ENCODE measurements around the gene PTPRJ. TPM values are rescaled to one million over a fixed set of nuclear protein-coding genes. Genes with fewer than 3 reads are reported as not detected.

PTPRJ gene
- total RNA-seq, 1 donor: 10.9 TPM

GRCh38 chr11:48122246-48122645, 141.9 kb downstream of the PTPRJ start:
- no peak for DNase-seq (ENCODE audit: insufficient read length, low spot score, missing footprints)
- no peak for TF ChIP-seq CTCF (IDR thresholded peaks at IDR 0.05; ENCODE audit: extremely low read depth, low read depth, low read length)
- H3K27ac ChIP-seq (ENCODE audit: low read depth, low read length): no peak overlapping the region
- H3K4me3 ChIP-seq (ENCODE audit: insufficient read depth, low read length): no peak overlapping the region
- peaks cover 6% of the 10 kb centered on the region for H3K4me1 ChIP-seq (ENCODE audit: insufficient read depth, low read length)
- H3K79me2 ChIP-seq (ENCODE audit: insufficient read depth, low read length): no peaks in the 10 kb centered on the region
- no peak overlapping the region for H2AFZ ChIP-seq (ENCODE audit: low read length)
- H4K20me1 ChIP-seq (ENCODE audit: insufficient read depth, low read length): no peaks in the 10 kb centered on the region
- H3K36me3 ChIP-seq (ENCODE audit: insufficient read depth, low read length): peaks cover 41% of the 10 kb centered on the region
- H3K4me2 ChIP-seq (ENCODE audit: insufficient read depth, low read length): no peak overlapping the region
- no peaks in the 10 kb centered on the region for H3K27me3 ChIP-seq (ENCODE audit: insufficient read depth, low read length)
- H3K9me3 ChIP-seq (ENCODE audit: low read depth, low read length): no peaks in the 10 kb centered on the region

- H3K9me3 ChIP-seq (ENCODE audit: low read depth, low read length): no peaks in the 10 kb centered on the region
- peaks cover 6% of the 10 kb centered on the region for H3K4me1 ChIP-seq (ENCODE audit: insufficient read depth, low read length)
- H3K4me2 ChIP-seq (ENCODE audit: insufficient read depth, low read length): no peak overlapping the region
- no peak overlapping the region for H3K27ac ChIP-seq (ENCODE audit: low read depth, low read length)
- no peak overlapping the region for H3K4me3 ChIP-seq (ENCODE audit: insufficient read depth, low read length)
- H3K36me3 ChIP-seq (ENCODE audit: insufficient read depth, low read length): peaks cover 45% of the 10 kb centered on the region
- H4K20me1 ChIP-seq (ENCODE audit: insufficient read depth, low read length): no peaks in the 10 kb centered on the region
- no peaks in the 10 kb centered on the region for H3K27me3 ChIP-seq (ENCODE audit: insufficient read depth, low read length)
- no peak for DNase-seq (ENCODE audit: insufficient read length, low spot score, missing footprints)
- H3K79me2 ChIP-seq (ENCODE audit: insufficient read depth, low read length): no peaks in the 10 kb centered on the region
- TF ChIP-seq CTCF (IDR thresholded peaks at IDR 0.05; ENCODE audit: extremely low read depth, low read depth, low read length): no peak
- no peak overlapping the region for H2AFZ ChIP-seq (ENCODE audit: low read length)
These were observed 142.3 kb downstream of the PTPRJ start for GRCh38 chr11:48122656-48123055.

GRCh38 chr11:48123254-48123875, 143.0 kb downstream of the PTPRJ start:
- Histone ChIP-seq H3K9me3 (ENCODE audit: low read depth, low read length) (no peaks in the 10 kb centered on the region), H3K4me2 (ENCODE audit: insufficient read depth, low read length) (no peak overlapping the region), H3K4me1 (ENCODE audit: insufficient read depth, low read length) (peaks cover 6% of the 10 kb centered on the region), H3K4me3 (ENCODE audit: insufficient read depth, low read length) (no peak overlapping the region), H2AFZ (ENCODE audit: low read length) (no peak overlapping the region), H3K27ac (ENCODE audit: low read depth, low read length) (no peak overlapping the region), H3K79me2 (ENCODE audit: insufficient read depth, low read length) (no peaks in the 10 kb centered on the region), H4K20me1 (ENCODE audit: insufficient read depth, low read length) (no peaks in the 10 kb centered on the region), H3K36me3 (ENCODE audit: insufficient read depth, low read length) (peaks cover 52% of the 10 kb centered on the region), H3K27me3 (ENCODE audit: insufficient read depth, low read length) (no peaks in the 10 kb centered on the region)
- no peak for DNase-seq (ENCODE audit: insufficient read length, low spot score, missing footprints)
- TF ChIP-seq CTCF (IDR thresholded peaks at IDR 0.05; ENCODE audit: extremely low read depth, low read depth, low read length): no peak

GRCh38 chr11:48123934-48124755, 143.8 kb downstream of the PTPRJ start:
- Histone ChIP-seq H3K27me3 (ENCODE audit: insufficient read depth, low read length) (no peaks in the 10 kb centered on the region), H3K79me2 (ENCODE audit: insufficient read depth, low read length) (no peaks in the 10 kb centered on the region), H3K4me3 (ENCODE audit: insufficient read depth, low read length) (no peak overlapping the region), H2AFZ (ENCODE audit: low read length) (no peak overlapping the region), H3K9me3 (ENCODE audit: low read depth, low read length) (no peaks in the 10 kb centered on the region), H3K4me1 (ENCODE audit: insufficient read depth, low read length) (peaks cover 6% of the 10 kb centered on the region), H3K4me2 (ENCODE audit: insufficient read depth, low read length) (no peak overlapping the region), H4K20me1 (ENCODE audit: insufficient read depth, low read length) (no peaks in the 10 kb centered on the region), H3K36me3 (ENCODE audit: insufficient read depth, low read length) (peaks cover 58% of the 10 kb centered on the region), H3K27ac (ENCODE audit: low read depth, low read length) (no peak overlapping the region)
- DNase-seq (ENCODE audit: insufficient read length, low spot score, missing footprints): no peak
- no peak for TF ChIP-seq CTCF (IDR thresholded peaks at IDR 0.05; ENCODE audit: extremely low read depth, low read depth, low read length)
